Measurements from ENCODE around the gene SLC38A1. TPM values are rescaled to one million over a fixed set of nuclear protein-coding genes. Genes with fewer than 3 reads are reported as not detected.
A peak's percentile ranks its signal among the peaks of the same experiment; 100 is the strongest.

Gene SLC38A1
- total and polyA plus RNA-seq, 4 donors, result 13.7 to 60.3 (median 26.4) TPM

DNA sequence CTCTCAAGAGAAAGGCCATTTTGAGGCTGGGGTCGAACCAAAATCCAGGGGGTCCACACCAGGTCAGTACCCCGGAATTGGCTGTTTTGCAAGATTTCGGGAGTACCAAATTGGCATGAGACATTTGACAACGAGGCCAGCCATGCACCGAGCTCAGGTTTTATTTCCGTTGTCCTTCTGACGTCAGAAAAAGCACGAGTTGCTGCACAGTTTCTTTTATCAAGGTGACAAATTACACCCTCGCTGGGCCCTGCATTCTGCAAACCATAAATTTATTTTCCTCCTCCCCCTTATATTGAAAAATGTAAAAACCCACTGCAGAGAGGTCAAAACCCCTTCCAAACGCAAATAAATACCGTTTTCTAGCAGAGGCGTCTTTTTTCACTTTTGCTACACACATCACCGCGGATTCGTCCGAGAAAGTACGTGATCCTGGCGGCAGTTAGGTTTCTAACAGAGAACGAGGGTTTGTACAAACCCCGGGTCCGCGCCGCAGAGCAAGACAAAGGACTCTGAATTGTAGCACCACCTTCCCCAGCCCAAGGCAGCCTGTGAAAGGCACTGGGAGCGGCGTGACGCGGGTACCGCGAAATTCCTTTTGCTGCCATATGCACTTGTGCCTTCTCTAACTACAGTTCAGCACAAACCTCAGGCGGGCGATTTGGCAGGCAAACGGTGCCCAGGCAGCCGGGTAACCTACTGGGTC lies 1.8 kb downstream of the SLC38A1 start:
- Histone ChIP-seq H3K9ac (ENCODE audit: insufficient read depth in 1 of 2, low read length in 2 of 2) (peak overlapping the region; percentile 48 to 84), H3K36me3 (ENCODE audit: control insufficient read depth in 4 of 4, insufficient read depth in 4 of 4, low read length in 4 of 4) (no peaks in the 10 kb centered on the region), H3K27ac (ENCODE audit: low read depth in 1 of 2, low read length in 1 of 2) (peak overlapping the region; percentile 88), H3K9me3 (ENCODE audit: control insufficient read depth in 4 of 4, insufficient read depth in 3 of 4, low read length in 3 of 4) (no peaks in the 10 kb centered on the region), H3K27me3 (ENCODE audit: control insufficient read depth in 3 of 3, insufficient read depth in 3 of 3, low read length in 2 of 3) (peaks cover 0 to 66% (median 61%) of the 10 kb centered on the region in 3 donors), H3K4me3 (peak overlapping the region; percentile 47), H3K4me1 (ENCODE audit: control insufficient read depth in 5 of 5, insufficient read depth in 5 of 5, low read length in 5 of 5) (peaks cover 0 to 31% (median 5%) of the 10 kb centered on the region in 5 donors)
- 2 to 5% methylated on average over 33 of the region's 33 CpGs for WGBS, 2 donors
- DNase-seq (peak; percentile 61 to 71 (median 64)), ATAC-seq (ENCODE audit: insufficient read depth, low FRiP score) (no peak)
- TF ChIP-seq, protein P1, sequence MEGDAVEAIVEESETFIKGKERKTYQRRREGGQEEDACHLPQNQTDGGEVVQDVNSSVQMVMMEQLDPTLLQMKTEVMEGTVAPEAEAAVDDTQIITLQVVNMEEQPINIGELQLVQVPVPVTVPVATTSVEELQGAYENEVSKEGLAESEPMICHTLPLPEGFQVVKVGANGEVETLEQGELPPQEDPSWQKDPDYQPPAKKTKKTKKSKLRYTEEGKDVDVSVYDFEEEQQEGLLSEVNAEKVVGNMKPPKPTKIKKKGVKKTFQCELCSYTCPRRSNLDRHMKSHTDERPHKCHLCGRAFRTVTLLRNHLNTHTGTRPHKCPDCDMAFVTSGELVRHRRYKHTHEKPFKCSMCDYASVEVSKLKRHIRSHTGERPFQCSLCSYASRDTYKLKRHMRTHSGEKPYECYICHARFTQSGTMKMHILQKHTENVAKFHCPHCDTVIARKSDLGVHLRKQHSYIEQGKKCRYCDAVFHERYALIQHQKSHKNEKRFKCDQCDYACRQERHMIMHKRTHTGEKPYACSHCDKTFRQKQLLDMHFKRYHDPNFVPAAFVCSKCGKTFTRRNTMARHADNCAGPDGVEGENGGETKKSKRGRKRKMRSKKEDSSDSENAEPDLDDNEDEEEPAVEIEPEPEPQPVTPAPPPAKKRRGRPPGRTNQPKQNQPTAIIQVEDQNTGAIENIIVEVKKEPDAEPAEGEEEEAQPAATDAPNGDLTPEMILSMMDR (IDR thresholded peaks at IDR 0.05; ENCODE audit: control extremely low read depth, extremely low read depth), result no peak

- 37 to 43% methylated on average over 7 of the region's 7 CpGs for WGBS, 2 donors
- ATAC-seq (ENCODE audit: insufficient read depth, low FRiP score), result no peak
- peak in 2 of 3 donors; percentile 7 to 20 for DNase-seq
- TF ChIP-seq, protein P1 (IDR thresholded peaks at IDR 0.05; ENCODE audit: control extremely low read depth, extremely low read depth), result no peak
- H3K27me3 ChIP-seq (ENCODE audit: control insufficient read depth in 3 of 3, insufficient read depth in 3 of 3, low read length in 2 of 3), result peaks cover 0 to 65% (median 61%) of the 10 kb centered on the region in 3 donors
- no peaks in the 10 kb centered on the region for H3K9me3 ChIP-seq (ENCODE audit: control insufficient read depth in 4 of 4, insufficient read depth in 3 of 4, low read length in 3 of 4)
- no peak overlapping the region for H3K4me3 ChIP-seq
- H3K27ac ChIP-seq (ENCODE audit: low read depth in 1 of 2, low read length in 1 of 2), result peak overlapping the region in 1 of 2 donors; percentile 88
- H3K36me3 ChIP-seq (ENCODE audit: control insufficient read depth in 4 of 4, insufficient read depth in 4 of 4, low read length in 4 of 4), result no peaks in the 10 kb centered on the region
- peaks cover 0 to 31% (median 5%) of the 10 kb centered on the region in 5 donors for H3K4me1 ChIP-seq (ENCODE audit: control insufficient read depth in 5 of 5, insufficient read depth in 5 of 5, low read length in 5 of 5)
- H3K9ac ChIP-seq (ENCODE audit: insufficient read depth in 1 of 2, low read length in 2 of 2), result no peak overlapping the region
These were observed 2.5 kb downstream of the SLC38A1 start for GRCh38 chr12:46266382-46266791.

DNA sequence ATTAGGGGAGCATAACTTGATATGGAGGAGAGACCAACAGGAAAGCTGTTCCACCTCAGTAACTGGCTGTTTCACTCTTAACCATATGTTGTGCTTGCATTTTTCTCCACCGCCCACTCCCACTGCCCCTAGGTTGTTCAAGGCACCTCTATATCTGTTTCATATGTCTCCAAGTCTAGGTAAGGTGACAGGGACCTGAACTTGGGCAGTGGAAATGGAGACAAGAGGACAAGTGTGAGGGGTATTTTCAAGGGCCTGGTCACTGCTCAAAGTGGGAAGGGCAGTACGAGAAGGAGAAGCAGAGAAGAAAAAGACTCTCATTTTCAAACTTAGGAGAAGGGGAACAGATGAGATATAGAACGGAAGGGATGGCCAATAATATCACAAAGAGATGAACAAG lies 3.1 kb downstream of the SLC38A1 start:
- Histone ChIP-seq H3K9me3 (ENCODE audit: control insufficient read depth in 4 of 4, insufficient read depth in 3 of 4, low read length in 3 of 4) (no peaks in the 10 kb centered on the region), H3K27me3 (ENCODE audit: control insufficient read depth in 3 of 3, insufficient read depth in 3 of 3, low read length in 2 of 3) (peaks cover 0 to 58% (median 56%) of the 10 kb centered on the region in 3 donors), H3K9ac (ENCODE audit: insufficient read depth in 1 of 2, low read length in 2 of 2) (no peak overlapping the region), H3K36me3 (ENCODE audit: control insufficient read depth in 4 of 4, insufficient read depth in 4 of 4, low read length in 4 of 4) (no peaks in the 10 kb centered on the region), H3K27ac (ENCODE audit: low read depth in 1 of 2, low read length in 1 of 2) (peak overlapping the region in 1 of 2 donors; percentile 88), H3K4me3 (no peak overlapping the region), H3K4me1 (ENCODE audit: control insufficient read depth in 5 of 5, insufficient read depth in 5 of 5, low read length in 5 of 5) (peaks cover 0 to 31% (median 10%) of the 10 kb centered on the region in 5 donors)
- no peak for DNase-seq
- ATAC-seq (ENCODE audit: insufficient read depth, low FRiP score), result no peak
- 89% methylated on average over 3 of the region's 3 CpGs for WGBS, 2 donors
- TF ChIP-seq, protein P1 (IDR thresholded peaks at IDR 0.05; ENCODE audit: control extremely low read depth, extremely low read depth), result no peak
